HFFc6 (cell line): Measurements from ENCODE around the gene MSI1. TPM values are rescaled to one million over a fixed set of nuclear protein-coding genes. Genes with fewer than 3 reads are reported as not detected.

ENCODE experiments used
- DNase-seq: peaks from one replicate; pipeline ENCODE4 v3.0.0-alpha.2; 2018
- H3K27ac Mint-ChIP-seq: 2 replicates; pipeline ENCODE4 v1.8.0; 2020; ENCODE audit warnings: mild to moderate bottlenecking, mixed read lengths
- H3K27me3 Mint-ChIP-seq: 2 replicates; pipeline ENCODE4 v1.8.0; 2021; ENCODE audit warnings: mild to moderate bottlenecking, moderate library complexity, mixed read lengths; ENCODE audit not compliant: insufficient read depth
- H3K36me3 Mint-ChIP-seq: 2 replicates; pipeline ENCODE4 v1.8.0; 2021; ENCODE audit warnings: low read depth, mixed read lengths
- H3K4me1 Mint-ChIP-seq: 2 replicates; pipeline ENCODE4 v1.8.0; 2020; ENCODE audit warnings: low read depth, mixed read lengths
- H3K4me3 Mint-ChIP-seq: 2 replicates; pipeline ENCODE4 v1.8.0; 2020; ENCODE audit warnings: mild to moderate bottlenecking, moderate library complexity, mixed read lengths
- H3K9me3 Mint-ChIP-seq: 2 replicates; pipeline ENCODE4 v1.8.0; 2020; ENCODE audit warnings: mild to moderate bottlenecking, mixed read lengths
- CTCF ChIP-seq: fragments of 200-600 bp; sonication (generic); IDR thresholded peaks from 2 replicates; pipeline ENCODE4 v1.5.0; 2021; ENCODE audit warnings: antibody characterized with exemption, mild to moderate bottlenecking
- total RNA-seq, 6 experiments: library from RNA; stranded (reverse); fragmentation: NEBNext Ultra II Directional; extraction: Animal tissue kit (Norgen Biotek cat#: 25700); gene quantifications; 2 replicates in 1 of 6; 3 replicates in 5 of 6; pipeline ENCODE4 v1.2.3, GENCODE V29; 2021

The MSI1 gene
- total RNA-seq, 6 experiments from 2014 or later = not detected

- no peak overlapping the region for H3K4me3 Mint-ChIP-seq
- no peak for DNase-seq
- TF ChIP-seq CTCF = no peak
- peaks cover 40% of the 10 kb centered on the region for H3K27me3 Mint-ChIP-seq
- no peak overlapping the region for H3K27ac Mint-ChIP-seq
- H3K4me1 Mint-ChIP-seq = peaks cover 6% of the 10 kb centered on the region
- no peaks in the 10 kb centered on the region for H3K9me3 Mint-ChIP-seq
- no peaks in the 10 kb centered on the region for H3K36me3 Mint-ChIP-seq
These were observed 7.0 kb upstream of the MSI1 start for GRCh38 chr12:120376009-120376408.

GRCh38 chr12:120373683-120374082 is 4.7 kb upstream of the MSI1 start:
- peaks cover 6% of the 10 kb centered on the region for H3K4me1 Mint-ChIP-seq
- H3K27ac Mint-ChIP-seq = no peak overlapping the region
- peaks cover 51% of the 10 kb centered on the region for H3K27me3 Mint-ChIP-seq
- DNase-seq = no peak
- H3K4me3 Mint-ChIP-seq = no peak overlapping the region
- no peak for TF ChIP-seq CTCF
- H3K9me3 Mint-ChIP-seq = no peaks in the 10 kb centered on the region
- no peaks in the 10 kb centered on the region for H3K36me3 Mint-ChIP-seq

GRCh38 chr12:120370343-120371243 is 1.6 kb upstream of the MSI1 start:
- no peak for TF ChIP-seq CTCF
- H3K9me3 Mint-ChIP-seq = no peaks in the 10 kb centered on the region
- no peak overlapping the region for H3K4me3 Mint-ChIP-seq
- H3K4me1 Mint-ChIP-seq = no peaks in the 10 kb centered on the region
- no peaks in the 10 kb centered on the region for H3K36me3 Mint-ChIP-seq
- no peak overlapping the region for H3K27ac Mint-ChIP-seq
- H3K27me3 Mint-ChIP-seq = peaks cover 57% of the 10 kb centered on the region
- DNase-seq = no peak

- no peak for DNase-seq
- Mint-ChIP-seq H3K27ac (no peak overlapping the region), H3K9me3 (no peaks in the 10 kb centered on the region), H3K36me3 (no peaks in the 10 kb centered on the region), H3K4me3 (no peak overlapping the region; the same call in 1 of the 2 replicates), H3K27me3 (peaks cover 51% of the 10 kb centered on the region), H3K4me1 (no peaks in the 10 kb centered on the region)
- no peak for TF ChIP-seq CTCF
These were observed 809 bp upstream of the MSI1 start for GRCh38 chr12:120369603-120370342.

- TF ChIP-seq CTCF = no peak
- H3K27me3 Mint-ChIP-seq = peaks cover 56% of the 10 kb centered on the region
- H3K27ac Mint-ChIP-seq = no peak overlapping the region
- H3K36me3 Mint-ChIP-seq = no peaks in the 10 kb centered on the region
- no peaks in the 10 kb centered on the region for H3K9me3 Mint-ChIP-seq
- no peaks in the 10 kb centered on the region for H3K4me1 Mint-ChIP-seq
- DNase-seq = no peak
- H3K4me3 Mint-ChIP-seq = no peak overlapping the region
These were observed 808 bp downstream of the MSI1 start for GRCh38 chr12:120367924-120368788.
